DMS 273 (cell line): ENCODE results near the gene PLEKHH2.
"Not testable (repeated sequence)": the region's sequence is repeated elsewhere in the genome, so short reads cannot be mapped to it uniquely, and the experiment has no call there.

ENCODE experiments used
- DNase-seq: peaks from one replicate; lab custom pipeline; 2025; ENCODE audit not compliant: unreplicated experiment; lab: John Stamatoyannopoulos, UW

Gene PLEKHH2

DNA sequence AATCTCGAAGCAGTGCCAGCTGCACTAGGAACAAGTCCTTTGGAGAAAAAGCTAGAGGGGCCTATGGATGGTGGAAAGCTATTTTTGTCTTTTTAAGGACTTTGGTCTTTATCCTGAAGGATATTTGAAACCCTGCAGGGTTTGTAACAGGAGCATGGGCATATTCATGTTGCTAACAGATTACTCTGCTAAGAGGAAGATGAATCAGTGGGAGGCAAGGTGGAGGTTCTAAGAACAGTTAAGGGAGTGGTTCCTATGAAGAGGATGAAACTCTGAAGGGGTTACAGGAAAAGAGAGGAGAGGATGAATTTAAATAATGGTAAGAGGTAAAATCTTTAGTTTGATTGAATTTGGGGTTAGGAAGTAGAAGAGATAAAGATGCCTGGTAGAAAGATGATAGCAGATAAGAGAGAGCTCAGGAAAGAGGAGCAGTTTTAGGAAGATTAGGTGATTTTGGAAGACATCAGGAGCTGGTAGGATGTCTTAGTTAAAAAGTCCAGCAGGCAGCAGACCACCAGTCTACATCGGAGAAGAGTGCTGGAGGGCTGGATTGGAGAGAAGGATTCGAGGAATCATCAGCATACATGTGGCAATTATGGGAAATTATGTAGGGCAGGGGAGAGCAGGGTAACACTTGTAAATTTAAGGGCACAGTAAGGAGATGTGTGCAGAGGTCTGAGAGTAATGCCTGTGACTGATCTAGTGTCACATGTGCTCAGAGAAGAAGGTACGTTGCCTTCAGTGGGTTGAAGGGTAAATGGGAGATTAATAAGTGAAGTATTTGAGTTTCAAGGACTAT, 78.4 kb downstream of the PLEKHH2 start:
- DNase-seq: no peak

DNA sequence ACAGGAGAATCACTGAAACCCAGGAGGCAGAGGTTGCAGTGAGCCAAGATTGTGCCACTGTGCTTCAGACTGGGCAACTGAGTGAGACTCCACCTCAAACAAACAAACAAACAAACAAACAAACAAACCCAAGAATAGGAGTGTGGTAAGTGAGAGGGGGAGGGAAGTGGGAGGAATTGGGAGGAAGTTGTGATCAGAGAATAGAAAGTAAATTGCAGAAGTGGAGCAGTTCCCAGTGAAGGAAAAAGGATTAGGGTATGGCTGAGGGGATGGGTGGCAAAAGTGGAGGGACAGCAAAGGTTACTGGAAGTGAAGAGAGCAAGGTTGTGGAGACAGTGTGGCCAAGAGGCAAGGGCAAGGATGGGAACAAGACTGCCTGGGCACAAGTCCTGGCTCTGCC, 80.3 kb downstream of the PLEKHH2 start:
- no peak for DNase-seq

DNA sequence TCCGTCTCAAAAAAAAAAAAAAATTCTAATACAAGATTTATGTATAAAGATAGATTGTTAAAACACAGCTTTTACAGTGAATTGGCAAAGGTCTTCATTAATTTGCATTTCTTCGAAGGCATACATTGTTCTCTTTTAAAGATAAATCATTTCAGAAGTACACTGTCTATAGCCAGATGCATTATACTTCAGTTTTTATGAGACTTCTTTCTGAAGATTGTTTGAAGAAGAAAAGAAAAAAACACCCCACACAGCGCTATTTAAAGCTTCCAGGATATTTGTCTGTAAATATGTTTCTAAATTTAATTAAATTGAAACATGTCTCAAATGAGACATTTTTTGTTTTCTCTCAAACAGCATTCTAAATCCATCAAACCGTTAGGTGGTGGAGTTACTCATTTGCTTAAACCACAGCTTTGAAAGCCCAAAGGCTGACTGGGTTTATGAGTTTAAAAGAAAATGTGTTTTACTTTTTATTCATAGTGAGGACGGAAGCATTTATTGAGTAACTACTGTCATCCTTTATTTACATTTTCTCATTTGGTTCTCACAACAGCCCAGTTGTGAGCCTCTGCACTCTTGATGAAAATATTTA, 81.6 kb downstream of the PLEKHH2 start:
- no peak for DNase-seq

DNA sequence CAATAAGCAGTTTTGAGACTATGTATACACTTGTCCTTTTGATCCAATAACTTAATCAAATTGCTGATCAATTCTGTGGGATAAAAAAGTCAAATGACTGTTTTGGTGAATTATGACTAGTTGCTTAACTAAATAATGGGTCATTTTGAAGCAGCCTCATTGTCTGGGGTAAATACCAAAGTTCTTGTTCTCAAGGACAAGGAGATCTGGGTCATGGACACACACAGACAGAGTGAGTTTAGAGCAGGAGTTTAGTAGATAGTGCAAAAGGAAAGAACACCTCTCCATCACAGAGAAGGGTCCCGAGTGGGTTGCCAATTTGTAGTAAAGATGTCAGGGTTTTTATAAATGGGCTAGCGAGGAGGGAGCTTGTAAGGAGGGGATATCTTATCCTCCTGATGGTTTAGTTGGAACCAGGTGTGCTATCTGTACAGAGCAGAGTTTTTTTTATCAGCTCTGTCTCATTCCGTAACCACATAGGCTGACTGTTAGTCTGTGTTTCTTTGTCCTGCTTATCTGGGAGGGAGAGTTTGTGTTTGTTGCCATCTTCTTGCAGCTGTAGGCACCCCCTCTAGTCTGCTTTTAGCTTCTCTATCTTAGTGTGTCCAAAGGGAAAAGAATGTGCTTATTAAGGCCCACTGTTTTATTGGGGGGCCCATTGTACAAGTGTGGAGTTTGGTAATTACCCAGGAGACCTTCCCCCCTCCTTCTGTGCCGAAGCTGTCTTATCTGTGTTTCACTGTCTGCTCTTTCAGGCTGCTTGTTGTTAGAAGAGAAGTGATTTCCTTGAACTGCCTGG, 87.9 kb downstream of the PLEKHH2 start:
- DNase-seq: no peak

DNA sequence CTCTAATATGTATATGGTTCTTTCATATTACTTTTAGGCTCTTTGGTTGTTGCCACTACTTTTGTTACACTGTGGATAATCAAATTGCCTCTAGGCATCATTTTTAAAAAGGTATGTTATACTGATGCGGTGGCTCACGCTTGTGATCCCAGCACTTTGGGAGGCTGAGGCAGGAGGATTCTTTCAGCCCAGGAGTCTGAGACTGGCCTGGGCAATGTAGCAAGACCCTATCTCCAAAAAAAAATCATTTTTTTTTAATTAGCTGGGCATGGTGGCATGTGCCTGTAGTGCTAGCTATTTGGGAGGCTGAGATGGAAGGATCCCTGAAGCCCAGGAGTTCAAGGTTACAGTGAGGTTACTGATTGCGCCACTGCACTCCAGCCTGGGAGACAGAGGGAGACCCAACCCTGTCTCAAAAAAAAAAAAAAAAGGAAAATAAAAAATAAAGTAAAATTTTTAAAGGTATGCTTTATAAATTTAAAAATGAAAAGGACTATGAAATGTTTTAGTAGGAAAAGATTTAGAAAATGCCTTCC, 88.7 kb downstream of the PLEKHH2 start:
- no peak for DNase-seq

DNA sequence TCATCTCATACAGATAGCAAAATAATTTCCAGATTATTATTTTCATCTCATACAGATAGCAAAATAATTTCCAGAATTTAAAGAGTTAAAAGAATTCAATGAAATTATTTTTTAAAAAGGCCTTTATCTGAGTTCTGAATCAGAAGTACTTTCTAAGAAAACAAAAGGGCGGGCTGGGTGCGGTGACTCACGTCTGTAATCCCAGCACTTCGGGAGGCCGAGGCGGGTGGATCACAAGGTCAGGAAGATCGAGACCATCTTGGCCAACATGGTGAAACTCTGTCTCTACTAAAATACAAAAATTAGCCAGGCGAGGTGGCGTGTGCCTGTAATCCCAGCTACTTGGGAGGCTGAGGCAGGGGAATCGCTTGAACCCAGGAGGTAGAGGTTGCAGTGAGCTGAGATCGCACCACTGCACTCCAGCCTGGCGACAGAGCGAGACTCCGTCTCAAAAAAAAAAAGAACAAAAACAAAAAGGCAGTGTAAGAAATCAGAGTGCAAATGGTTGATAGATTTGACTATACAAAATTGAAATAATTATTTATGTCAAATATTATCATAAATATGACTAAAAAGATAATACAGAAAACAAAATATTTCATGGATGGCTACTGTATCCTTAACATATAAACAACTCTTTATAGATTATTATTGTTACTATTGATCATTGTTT, 90.0 kb downstream of the PLEKHH2 start:
- DNase-seq: not testable (repeated sequence)

DNA sequence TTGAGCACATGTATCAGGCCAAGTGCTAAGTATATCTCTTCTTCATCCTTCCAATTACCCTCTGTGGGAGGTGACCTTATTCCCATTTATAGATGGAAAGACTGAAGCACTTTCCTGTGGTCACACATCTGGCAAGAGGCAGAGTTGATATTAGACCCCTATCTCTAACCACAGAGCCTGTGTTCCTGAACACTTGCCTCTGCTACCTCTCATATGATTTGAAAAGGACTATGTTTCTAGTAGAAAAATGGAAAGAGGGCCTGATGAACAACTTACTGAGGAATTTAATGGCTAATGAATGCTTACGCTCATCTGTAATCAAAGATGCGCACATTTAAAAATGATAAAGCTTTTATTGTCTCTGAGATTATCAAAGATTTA, 90.6 kb downstream of the PLEKHH2 start:
- no peak for DNase-seq

DNA sequence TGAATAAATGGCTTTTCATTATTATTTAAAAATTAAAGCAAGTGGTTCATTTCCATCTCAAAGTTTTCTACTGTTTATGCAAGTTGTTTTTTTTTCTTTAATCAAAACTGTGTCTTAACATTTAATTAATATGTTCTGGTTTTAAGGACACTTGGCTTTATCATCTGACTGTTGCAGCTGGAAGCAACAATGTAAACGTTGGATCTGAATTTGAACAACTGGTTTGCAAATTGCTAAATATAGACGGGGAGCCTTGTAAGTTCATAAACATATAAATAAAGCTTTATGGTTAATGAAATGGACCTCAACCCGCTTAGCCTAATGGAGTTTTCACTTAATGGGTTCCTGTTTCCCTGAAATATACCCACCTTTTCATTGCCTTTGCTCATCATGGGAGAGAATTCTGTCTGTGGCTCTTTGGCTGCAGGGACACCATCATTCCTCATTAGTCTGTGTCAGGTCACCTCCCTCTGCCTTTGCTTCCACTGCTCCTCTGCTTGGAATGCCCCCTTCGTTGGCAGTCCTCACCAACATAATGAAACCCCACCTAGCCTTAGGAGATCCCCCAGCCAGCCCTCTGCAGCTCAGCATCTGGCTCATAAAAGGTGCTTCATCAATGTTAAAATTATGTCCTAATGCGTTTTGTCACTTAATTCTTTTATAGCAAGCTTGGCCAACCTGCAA, 92.6 kb downstream of the PLEKHH2 start:
- DNase-seq: no peak

DNA sequence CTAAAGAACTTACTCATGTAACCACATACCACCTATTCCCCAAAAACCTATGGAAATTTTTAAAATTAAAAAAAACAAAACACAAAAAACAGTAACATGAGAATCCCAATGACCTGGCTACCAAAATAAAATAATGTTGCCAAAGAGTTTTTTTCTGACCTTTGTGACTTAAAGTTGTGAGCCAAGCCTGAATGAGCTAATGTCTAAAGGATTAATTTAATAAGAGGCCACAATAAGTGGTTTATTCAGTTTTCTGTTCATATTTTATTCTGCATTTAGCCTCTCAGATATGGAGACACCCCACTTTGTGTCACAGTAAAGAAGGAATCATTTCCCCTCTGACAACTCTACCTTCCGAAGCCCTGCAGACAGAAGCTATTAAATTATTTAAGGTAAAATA, 94.2 kb downstream of the PLEKHH2 start:
- DNase-seq: no peak

DNA sequence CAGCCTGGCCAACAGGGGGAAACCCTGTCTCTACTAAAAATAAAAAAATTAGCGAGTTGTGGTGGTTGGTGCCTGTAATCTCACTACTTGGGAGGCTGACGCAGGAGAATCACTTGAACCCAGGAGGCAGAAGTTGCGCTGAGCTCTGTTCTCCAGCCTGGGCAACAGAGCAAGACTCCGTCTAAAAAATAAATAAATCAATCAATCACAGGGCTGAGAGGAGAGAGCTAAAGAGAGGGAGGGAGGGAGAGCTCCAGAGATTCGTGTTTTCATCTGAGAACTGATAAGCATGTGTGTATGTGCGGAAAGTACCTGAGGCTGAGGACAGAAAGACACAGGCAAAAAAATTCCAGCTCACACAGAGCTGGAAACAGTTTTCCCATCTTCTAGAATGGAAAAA, 99.6 kb downstream of the PLEKHH2 start:
- DNase-seq: no peak

DNA sequence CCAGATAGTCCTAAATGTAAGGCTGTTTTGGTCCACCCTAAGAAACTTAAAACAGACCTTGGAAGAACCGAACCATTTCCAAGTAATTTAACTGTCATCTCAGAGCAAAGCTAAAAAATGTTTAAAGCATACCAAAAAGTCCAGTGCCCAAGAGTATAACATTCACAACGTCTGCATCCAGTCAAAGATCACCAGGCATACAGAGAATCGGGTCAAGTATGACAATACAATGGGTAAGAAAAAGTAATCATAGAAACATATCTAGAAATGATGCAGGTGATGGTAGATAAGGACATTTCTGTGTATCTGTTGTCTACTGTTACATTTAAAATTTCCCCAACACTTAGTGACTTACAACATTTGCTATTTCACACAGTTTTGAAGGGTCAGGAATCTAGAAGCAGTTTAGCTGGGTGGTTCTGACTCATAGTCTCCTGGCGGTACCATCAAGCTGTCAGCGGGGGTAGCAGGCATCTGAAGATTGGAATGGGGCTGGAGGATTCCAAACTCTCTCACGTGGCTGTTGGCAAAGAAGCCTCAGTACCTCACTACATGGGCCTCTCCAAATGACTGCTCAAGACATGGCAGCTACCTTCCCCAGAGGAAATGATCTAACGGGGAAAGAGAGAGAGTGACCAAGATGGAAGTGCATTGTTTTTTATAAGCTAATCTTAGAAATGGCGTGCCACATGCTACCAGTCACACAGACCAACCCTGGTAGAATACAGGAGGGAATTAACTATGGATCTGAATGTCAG, 100.2 kb downstream of the PLEKHH2 start:
- no peak for DNase-seq

DNA sequence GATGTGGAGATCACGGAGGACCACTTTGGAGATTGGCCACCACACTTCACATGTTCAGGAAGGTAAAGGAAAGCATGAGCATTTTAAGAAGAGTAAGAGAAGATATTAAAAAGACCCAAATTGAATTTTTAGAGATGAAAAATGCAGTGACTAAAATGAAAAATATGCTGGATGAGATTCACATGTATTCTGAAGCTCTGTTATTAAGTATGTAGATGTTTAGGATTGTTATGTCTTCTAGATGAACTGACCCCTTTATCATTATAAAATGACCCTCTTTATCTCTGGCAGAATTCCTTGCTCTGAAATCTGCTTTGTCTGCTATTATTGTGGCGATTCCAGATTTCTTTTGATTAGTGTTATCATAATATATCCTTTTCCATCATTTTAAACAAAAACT, 100.8 kb downstream of the PLEKHH2 start:
- DNase-seq: no peak

DNA sequence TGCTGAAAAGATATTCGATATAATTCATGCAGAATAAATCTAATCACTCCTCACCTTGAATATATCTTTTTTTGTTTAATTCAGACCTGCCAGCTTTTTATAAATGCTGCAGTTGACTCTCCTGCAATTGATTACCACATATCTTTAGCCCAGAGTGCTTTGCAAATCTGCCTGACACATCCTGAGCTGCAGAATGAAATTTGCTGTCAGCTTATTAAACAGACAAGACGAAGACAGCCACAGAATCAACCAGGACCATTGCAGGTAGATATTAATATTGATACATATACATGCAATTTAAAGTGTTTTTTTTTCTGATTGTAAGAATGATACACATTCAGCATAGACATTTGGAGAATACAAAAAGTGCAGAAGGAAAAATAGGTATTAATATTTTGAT, 101.2 kb downstream of the PLEKHH2 start:
- DNase-seq: no peak

DNA sequence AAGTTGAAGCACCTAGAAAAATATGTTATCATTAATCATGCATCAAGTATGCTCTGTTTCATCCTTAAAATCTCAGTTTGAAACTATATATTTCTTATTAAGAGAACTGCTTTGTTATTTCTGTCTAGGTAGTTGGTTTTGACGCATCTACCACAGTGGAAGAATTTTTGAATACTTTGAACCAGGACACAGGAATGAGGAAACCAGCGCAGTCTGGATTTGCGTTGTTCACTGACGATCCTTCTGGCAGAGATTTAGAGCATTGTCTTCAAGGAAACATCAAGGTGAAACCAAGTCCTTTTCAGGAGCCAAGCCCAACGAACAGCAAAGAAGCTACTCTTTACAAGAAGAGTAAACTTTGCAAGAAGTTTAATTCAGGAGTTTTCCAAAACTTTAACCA, 106.6 kb downstream of the PLEKHH2 start:
- no peak for DNase-seq

DNA sequence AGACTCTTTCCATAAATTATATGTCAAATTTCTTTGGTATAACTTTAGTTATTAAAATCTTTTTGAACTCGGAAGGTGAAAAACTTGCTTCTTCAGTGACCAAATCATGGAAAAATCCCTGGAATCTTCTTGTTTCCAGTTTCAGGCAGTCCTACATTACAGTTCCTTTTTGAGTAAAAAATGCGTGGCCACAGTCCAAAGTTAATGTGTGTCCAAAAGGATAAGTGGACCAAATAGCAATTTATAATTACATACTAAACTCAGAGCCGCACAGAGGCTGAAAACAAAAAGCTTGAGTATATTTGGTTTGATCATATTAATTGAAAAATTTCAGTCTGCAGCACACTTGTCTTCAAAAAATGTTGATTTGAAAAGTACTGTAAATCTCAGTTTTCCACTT, 108.4 kb downstream of the PLEKHH2 start:
- DNase-seq: no peak

DNA sequence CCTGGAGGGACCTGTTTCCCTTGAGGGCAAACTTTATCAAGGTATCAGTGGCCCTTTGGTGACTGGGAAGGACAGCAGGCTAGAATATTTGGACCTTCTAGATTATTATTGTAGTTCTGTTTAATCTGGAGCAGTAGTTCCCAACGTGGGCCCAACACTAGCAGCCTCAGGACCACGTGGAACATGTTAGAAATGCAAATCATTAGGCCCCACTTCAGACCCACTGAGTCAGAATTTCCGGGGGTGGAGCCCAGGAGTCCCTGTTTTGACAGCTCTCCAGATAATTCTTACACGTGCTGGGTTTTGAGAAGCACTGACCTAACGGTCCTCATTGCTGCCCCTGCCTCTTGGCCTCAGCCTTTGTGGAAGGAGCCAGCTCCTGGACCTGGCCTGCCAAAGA, 111.3 kb downstream of the PLEKHH2 start:
- no peak for DNase-seq

DNA sequence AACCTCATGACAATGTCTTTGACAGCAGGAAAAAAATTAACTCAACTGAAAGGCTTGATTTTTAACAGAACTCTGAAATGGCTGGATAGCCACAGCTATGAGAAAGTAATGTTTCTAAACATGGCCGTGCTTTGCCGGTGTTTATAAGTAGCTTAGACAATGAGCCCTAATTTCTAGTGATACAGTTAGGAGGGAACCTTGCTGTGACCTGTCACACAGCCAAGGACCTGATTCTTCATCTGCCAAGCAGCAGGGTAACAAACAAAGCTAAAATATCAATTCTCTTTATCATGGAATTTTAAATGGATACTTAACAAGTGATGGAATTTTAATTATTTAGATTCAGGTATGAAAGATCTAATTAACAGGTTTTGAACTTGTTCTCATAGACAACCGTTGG, 112.5 kb downstream of the PLEKHH2 start:
- DNase-seq: no peak

DNA sequence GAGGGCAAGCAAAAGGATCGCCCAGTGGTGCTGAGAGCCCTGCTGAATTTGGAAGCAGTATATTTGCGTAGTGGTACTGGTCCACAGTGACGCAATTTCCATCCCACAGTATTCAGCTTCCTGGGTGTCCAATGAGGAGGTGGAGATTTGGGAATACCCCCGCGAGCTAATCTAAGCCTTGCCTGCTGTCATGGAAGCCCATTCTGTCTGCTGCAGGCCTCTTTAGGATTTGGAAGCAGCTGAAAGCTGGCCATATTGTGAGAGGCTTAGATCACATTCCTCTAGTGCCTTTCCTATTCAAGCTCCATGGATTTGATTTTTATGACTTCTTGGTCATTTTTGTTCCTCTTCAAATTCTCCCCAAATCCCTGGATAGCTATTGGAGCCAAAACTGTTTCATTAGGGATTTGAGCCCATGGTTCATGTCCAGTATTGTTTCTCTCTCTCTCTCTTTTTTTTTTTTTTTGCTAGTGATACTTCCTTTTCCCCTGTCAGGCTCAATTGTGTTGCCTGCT, 114.5 kb downstream of the PLEKHH2 start:
- DNase-seq: no peak

DNA sequence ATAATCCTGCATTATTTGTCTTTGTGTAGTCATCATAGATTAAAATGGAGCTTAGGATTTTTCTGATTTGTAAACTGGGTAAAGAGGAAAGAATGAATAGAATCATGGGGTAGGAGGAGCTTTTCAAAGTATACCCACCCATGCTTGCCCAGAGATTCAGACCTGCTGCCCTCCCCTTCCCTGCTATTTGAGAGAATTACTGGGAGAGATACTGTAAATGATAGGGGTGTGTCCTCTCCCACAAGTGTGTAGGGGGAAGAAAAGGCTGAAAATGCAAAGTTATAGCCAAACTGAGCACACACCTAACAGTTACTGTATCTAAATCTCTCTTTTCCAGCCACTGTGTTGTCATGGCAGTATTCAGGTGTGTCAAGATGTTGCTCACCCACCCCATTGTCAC, 115.2 kb downstream of the PLEKHH2 start:
- no peak for DNase-seq

DNA sequence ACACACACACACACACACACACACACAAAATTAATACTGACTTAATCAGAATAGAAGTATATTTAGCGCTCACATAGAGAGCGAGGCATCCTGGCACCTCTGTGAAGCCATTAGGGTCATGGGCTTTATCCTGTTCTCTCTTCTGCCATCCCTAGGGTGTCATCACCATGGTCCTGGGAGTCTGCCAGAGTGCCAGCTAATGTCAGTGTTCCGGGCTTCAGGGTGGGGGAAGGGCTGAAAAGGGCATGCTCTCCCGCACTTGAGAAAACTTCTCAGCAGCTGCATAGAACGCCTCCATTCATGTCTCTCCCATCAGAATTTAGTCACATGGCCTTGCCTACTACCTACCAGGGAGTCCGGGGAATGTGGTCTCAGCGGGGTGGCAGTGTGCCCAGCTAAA, 117.1 kb downstream of the PLEKHH2 start:
- DNase-seq: no peak
